Smooth muscle cell (in vitro differentiated cells): ENCODE data around the gene USP30. TPM values are rescaled to one million over a fixed set of nuclear protein-coding genes. Genes with fewer than 3 reads are reported as not detected.

Source experiments
- DNase-seq: peaks from one replicate; lab custom pipeline; 2025; ENCODE audit not compliant: unreplicated experiment; lab: John Stamatoyannopoulos, UW
- H2AFZ ChIP-seq: fragments of 200-600 bp; sonication (generic); 2 replicates; pipeline ENCODE4 v1.6.0; 2016; ENCODE audit warnings: antibody characterized with exemption, low read depth, mild to moderate bottlenecking
- H3F3A ChIP-seq: fragments of 200-600 bp; sonication (generic); 2 replicates; pipeline ENCODE4 v1.6.0; 2017; ENCODE audit warnings: antibody characterized with exemption, low read depth
- H3K27ac ChIP-seq: fragments of 200-600 bp; sonication (generic); 2 replicates; pipeline ENCODE4 v1.5.1; 2016; ENCODE audit warnings: low read depth, mild to moderate bottlenecking
- H3K27me3 ChIP-seq: fragments of 200-600 bp; sonication (generic); 2 replicates; pipeline ENCODE4 v1.6.1; 2016; ENCODE audit warnings: low read depth, mild to moderate bottlenecking
- H3K36me3 ChIP-seq: fragments of 200-600 bp; sonication (generic); 2 replicates; pipeline ENCODE4 v1.5.1; 2016; ENCODE audit warnings: low read depth
- H3K4me1 ChIP-seq: fragments of 200-600 bp; sonication (generic); 2 replicates; pipeline ENCODE4 v1.5.1; 2016; ENCODE audit warnings: low read depth
- H3K4me2 ChIP-seq: fragments of 200-600 bp; sonication (generic); 2 replicates; pipeline ENCODE4 v1.6.0; 2016; ENCODE audit warnings: mild to moderate bottlenecking
- H3K4me3 ChIP-seq: fragments of 200-600 bp; sonication (generic); 2 replicates; pipeline ENCODE4 v1.5.1; 2016; ENCODE audit warnings: mild to moderate bottlenecking
- H3K79me2 ChIP-seq: fragments of 200-600 bp; sonication (generic); 2 replicates; pipeline ENCODE4 v1.6.0; 2016; ENCODE audit warnings: low read depth, mild to moderate bottlenecking
- H3K9ac ChIP-seq: fragments of 200-600 bp; sonication (generic); 2 replicates; pipeline ENCODE4 v1.6.0; 2016; ENCODE audit warnings: low read depth
- H3K9me3 ChIP-seq: fragments of 200-600 bp; sonication (generic); replicated peaks from 2 replicates; pipeline ENCODE4 v1.5.1; 2016; ENCODE audit warnings: low read depth
- H4K20me1 ChIP-seq: fragments of 200-600 bp; sonication (generic); 2 replicates; pipeline ENCODE4 v1.6.0; 2016; ENCODE audit warnings: low read depth
- WGBS: methylation state at CpG from one replicate; pipeline ENCODE4 v1.1.7; 2016; ENCODE audit warnings: low lambda C conversion rate; 5-methylcytosine and 5-hydroxymethylcytosine counted together
- polyA plus RNA-seq: library from polyadenylated mRNA; unstranded; fragments of >200 nt; fragmentation: Nextera tagmentation; extraction: Ambion mirVana; gene quantifications from 2 replicates; pipeline ENCODE4 v1.2.1, GENCODE V29; 2016
- small RNA-seq: library from RNA; depleted of rRNA; stranded (forward); fragments of <200 nt; gene quantifications from one replicate; pipeline ENCODE3, GENCODE V24; 2014
- total RNA-seq: library from RNA; depleted of rRNA; stranded (reverse); fragments of >200 nt; gene quantifications from 2 replicates; pipeline ENCODE4 v1.2.3, GENCODE V29; 2014
- TF ChIP-seq, protein P1 (sequence below): fragments of 200-600 bp; sonication (generic); IDR thresholded peaks from 2 replicates; pipeline ENCODE4 v1.5.1; 2017; ENCODE audit warnings: borderline replicate concordance, mild to moderate bottlenecking, antibody characterized with exemption; ENCODE audit not compliant: insufficient read depth, poor library complexity, severe bottlenecking

The USP30 gene
- total and polyA plus RNA-seq, 2 experiments from 2014 or later = 10.3 to 19.9 TPM

DNA sequence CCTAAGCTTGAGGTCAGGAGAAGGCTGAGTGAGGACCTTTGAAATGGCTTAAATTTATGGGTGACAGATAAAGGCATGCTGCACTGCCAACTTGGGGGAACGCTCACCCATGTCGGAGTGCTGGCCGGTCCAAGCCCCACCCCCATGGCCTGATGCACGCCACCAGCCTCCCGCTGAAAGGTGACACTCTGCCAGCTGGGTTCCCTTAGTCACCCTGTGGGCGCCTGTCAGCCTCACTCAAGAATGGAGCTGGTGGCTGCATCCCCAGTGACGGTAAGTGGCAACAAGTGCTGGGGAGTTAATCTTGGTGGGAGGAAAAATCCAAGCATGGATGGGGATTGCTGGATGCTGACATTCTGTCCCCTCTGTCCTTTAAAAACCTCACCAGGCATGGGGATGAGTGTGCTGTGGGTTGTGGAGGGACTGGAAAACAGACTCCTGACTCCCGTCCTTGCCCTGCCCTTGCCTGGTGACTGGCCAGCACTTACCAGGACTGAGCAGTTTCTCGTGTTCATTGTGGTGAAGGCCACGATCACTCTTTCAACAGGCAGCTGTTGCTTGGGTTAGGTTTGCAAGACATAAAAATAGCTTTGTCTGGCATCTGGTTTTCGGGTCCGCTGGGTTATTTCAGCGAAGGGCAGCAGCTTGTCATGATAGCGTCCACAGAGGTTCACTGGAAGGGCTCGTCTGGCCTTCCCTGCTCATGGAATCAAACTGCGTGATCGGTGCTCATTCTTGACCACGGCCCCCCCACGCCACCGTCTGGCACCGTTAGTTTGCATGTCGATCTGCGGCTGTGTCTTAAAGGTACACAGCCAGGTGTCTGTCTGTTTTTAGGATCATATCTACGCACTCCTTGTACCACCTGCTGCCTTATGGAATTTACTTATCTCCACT lies 79.0 kb downstream of the USP30 start:
- TF ChIP-seq, protein P1, sequence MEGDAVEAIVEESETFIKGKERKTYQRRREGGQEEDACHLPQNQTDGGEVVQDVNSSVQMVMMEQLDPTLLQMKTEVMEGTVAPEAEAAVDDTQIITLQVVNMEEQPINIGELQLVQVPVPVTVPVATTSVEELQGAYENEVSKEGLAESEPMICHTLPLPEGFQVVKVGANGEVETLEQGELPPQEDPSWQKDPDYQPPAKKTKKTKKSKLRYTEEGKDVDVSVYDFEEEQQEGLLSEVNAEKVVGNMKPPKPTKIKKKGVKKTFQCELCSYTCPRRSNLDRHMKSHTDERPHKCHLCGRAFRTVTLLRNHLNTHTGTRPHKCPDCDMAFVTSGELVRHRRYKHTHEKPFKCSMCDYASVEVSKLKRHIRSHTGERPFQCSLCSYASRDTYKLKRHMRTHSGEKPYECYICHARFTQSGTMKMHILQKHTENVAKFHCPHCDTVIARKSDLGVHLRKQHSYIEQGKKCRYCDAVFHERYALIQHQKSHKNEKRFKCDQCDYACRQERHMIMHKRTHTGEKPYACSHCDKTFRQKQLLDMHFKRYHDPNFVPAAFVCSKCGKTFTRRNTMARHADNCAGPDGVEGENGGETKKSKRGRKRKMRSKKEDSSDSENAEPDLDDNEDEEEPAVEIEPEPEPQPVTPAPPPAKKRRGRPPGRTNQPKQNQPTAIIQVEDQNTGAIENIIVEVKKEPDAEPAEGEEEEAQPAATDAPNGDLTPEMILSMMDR = no peak
- H3K4me3 ChIP-seq = no peak overlapping the region
- H3K9ac ChIP-seq = no peak overlapping the region
- 72% methylated on average over 24 of the region's 24 CpGs for WGBS
- no peaks in the 10 kb centered on the region for H3K79me2 ChIP-seq
- H3K27ac ChIP-seq = no peak overlapping the region
- DNase-seq = no peak
- H3K36me3 ChIP-seq = no peaks in the 10 kb centered on the region
- no peak overlapping the region for H2AFZ ChIP-seq
- H3F3A ChIP-seq = no peaks in the 10 kb centered on the region
- no peak overlapping the region for H3K4me2 ChIP-seq
- no peaks in the 10 kb centered on the region for H3K9me3 ChIP-seq
- no peaks in the 10 kb centered on the region for H4K20me1 ChIP-seq
- H3K4me1 ChIP-seq = no peaks in the 10 kb centered on the region
- H3K27me3 ChIP-seq = no peaks in the 10 kb centered on the region

DNA sequence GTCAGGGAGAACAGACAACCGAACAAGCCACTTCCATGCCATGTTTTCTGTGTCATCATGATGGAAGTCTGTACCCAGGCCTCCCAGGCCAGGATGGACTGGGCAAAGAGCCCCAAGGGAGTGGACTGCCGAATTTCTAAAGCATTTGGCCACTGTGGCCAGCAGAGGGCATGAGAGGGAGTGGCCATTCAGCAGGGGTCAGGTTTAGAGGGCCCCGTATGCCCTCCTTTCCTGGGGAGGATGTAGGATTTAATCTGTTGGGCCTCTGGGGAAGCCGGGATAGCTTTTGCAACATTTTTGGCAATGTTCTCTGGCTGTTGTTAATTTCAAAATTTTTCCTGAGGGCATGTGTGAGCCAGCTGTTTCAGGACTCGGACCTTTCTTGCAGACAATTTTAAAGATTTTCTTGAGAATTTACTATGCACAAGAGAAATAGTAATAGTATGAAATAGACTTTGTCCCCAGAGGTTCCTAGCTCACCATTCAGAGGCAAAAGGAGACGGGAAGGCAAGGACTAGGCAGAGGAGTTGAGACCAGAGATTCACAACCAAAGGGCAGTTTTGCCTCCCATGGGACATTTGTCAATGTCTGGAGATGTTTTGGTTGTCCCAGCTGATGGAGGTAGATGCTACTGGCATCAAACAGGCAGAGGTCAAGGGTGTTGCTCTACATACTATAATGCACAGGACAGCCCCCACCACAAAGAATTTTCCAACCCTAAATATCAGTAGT lies 82.0 kb downstream of the USP30 start:
- Histone ChIP-seq H2AFZ (no peak overlapping the region), H3F3A (no peaks in the 10 kb centered on the region), H3K27me3 (no peaks in the 10 kb centered on the region), H3K4me3 (no peak overlapping the region), H3K79me2 (no peaks in the 10 kb centered on the region), H3K9me3 (no peaks in the 10 kb centered on the region), H4K20me1 (no peaks in the 10 kb centered on the region), H3K9ac (no peak overlapping the region), H3K4me2 (no peak overlapping the region), H3K4me1 (no peaks in the 10 kb centered on the region), H3K36me3 (no peaks in the 10 kb centered on the region), H3K27ac (no peak overlapping the region)
- TF ChIP-seq, protein P1 = peak; percentile 31
- whole genome bisulfite sequencing = 61% methylated on average over 6 of the region's 6 CpGs
- no peak for DNase-seq

DNA sequence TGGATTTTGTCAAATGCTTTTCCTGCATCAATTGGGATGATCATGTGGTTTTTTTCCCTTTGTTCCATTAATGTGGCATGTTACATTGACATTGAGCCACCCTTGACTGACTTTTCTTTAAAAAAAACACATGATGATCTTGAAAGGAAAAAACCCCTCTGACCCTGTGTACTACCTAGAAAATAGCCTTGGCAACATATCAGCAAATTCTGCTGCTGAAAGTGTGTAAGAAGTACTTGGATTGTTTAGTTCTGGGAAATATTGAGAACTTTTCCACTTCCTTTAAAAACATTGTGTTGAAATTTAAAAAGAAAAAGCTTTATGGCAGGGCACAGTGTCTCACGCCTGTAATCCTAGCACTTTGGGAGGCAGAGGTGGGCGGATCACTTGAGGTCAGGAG lies 84.7 kb downstream of the USP30 start:
- no peak overlapping the region for H3K9ac ChIP-seq
- no peaks in the 10 kb centered on the region for H3K79me2 ChIP-seq
- no peaks in the 10 kb centered on the region for H3F3A ChIP-seq
- H3K4me1 ChIP-seq = no peaks in the 10 kb centered on the region
- TF ChIP-seq, protein P1 = no peak
- H3K4me3 ChIP-seq = no peak overlapping the region
- no peaks in the 10 kb centered on the region for H4K20me1 ChIP-seq
- H2AFZ ChIP-seq = no peak overlapping the region
- no peak overlapping the region for H3K27ac ChIP-seq
- H3K27me3 ChIP-seq = no peaks in the 10 kb centered on the region
- H3K4me2 ChIP-seq = no peak overlapping the region
- 100% methylated on average over 2 of the region's 2 CpGs for WGBS
- no peaks in the 10 kb centered on the region for H3K36me3 ChIP-seq
- H3K9me3 ChIP-seq = no peaks in the 10 kb centered on the region
- DNase-seq = no peak

Small RNA genes within 50 kb of the gene (small RNA-seq; reads per million reads assigned to genes)
- gene AC190387.1 = not detected
- gene RNA5SP372 = not detected

Other genes with a start within 250 kb of the USP30 start
- 15.2 and 17.2 TPM in 2 replicates for gene SSH1, start 195.0 kb upstream of the USP30 start, total RNA-seq
- gene SSH1, start 195.0 kb upstream of the USP30 start, polyA plus RNA-seq = 22.0 and 24.7 TPM in 2 replicates
- gene DAO, start 172.5 kb upstream of the USP30 start, total RNA-seq = not detected in 2 replicates
- not detected in 2 replicates for gene DAO, start 172.5 kb upstream of the USP30 start, polyA plus RNA-seq
- gene SVOP, start 31.5 kb upstream of the USP30 start, total RNA-seq = not detected in 2 replicates
- not detected in 2 replicates for gene SVOP, start 31.5 kb upstream of the USP30 start, polyA plus RNA-seq
- 6.3 and 13.6 TPM in 2 replicates for gene ALKBH2, start 40.9 kb downstream of the USP30 start, total RNA-seq
- gene ALKBH2, start 40.9 kb downstream of the USP30 start, polyA plus RNA-seq = 17.6 and 23.3 TPM in 2 replicates
- 17.1 and 18.2 TPM in 2 replicates for gene UNG, start 45.0 kb downstream of the USP30 start, total RNA-seq
- gene UNG, start 45.0 kb downstream of the USP30 start, polyA plus RNA-seq = 22.8 and 27.3 TPM in 2 replicates
- gene ACACB, start 64.0 kb downstream of the USP30 start, total RNA-seq = 2.0 and 3.0 TPM in 2 replicates
- 0.58 and 2.2 TPM in 2 replicates for gene ACACB, start 64.0 kb downstream of the USP30 start, polyA plus RNA-seq